Activated CD4-positive, alpha-beta T cell treated with anti-CD3 and anti-CD28 coated beads for 36 hours (primary cell): ENCODE measurements around the gene CCL23. TPM values are rescaled to one million over a fixed set of nuclear protein-coding genes. Genes with fewer than 3 reads are reported as not detected.
"Not testable (repeated sequence)": the region's sequence is repeated elsewhere in the genome, so short reads cannot be mapped to it uniquely, and the experiment has no call there.

Experiments
- ATAC-seq: fragments of 200-7000 bp; cut with Tn5 transposase; one replicate; pipeline ENCODE4 v1.10.0; 2021; ENCODE audit warnings: mild to moderate bottlenecking, moderate library complexity
- CTCF ChIA-PET: fragments of 350-600 bp; sonication (Branson Sonifier 250); formaldehyde crosslinking; loops from one replicate; lab custom pipeline; 2021; ENCODE audit warnings: antibody characterized with exemption; lab: Charles Lee
- POLR2A ChIA-PET: fragments of 350-600 bp; sonication (Branson Sonifier 250); formaldehyde crosslinking; loops from one replicate; lab custom pipeline; 2021; ENCODE audit warnings: antibody characterized with exemption, inconsistent platforms; lab: Charles Lee
- DNase-seq: peaks from one replicate; pipeline ENCODE4 v3.0.0-alpha.2; 2020
- H3K27ac Mint-ChIP-seq: one replicate; pipeline ENCODE4 v1.8.0; 2021; ENCODE audit warnings: mixed read lengths
- H3K27me3 Mint-ChIP-seq: one replicate; pipeline ENCODE4 v1.8.0; 2021; ENCODE audit warnings: mixed read lengths
- H3K36me3 Mint-ChIP-seq: one replicate; pipeline ENCODE4 v1.8.0; 2021; ENCODE audit warnings: low read depth, mixed read lengths
- H3K4me1 Mint-ChIP-seq: one replicate; pipeline ENCODE4 v1.8.0; 2021; ENCODE audit warnings: mixed read lengths
- H3K4me3 Mint-ChIP-seq: one replicate; pipeline ENCODE4 v1.8.0; 2021; ENCODE audit warnings: mild to moderate bottlenecking, moderate library complexity, mixed read lengths
- H3K9me3 Mint-ChIP-seq: one replicate; pipeline ENCODE4 v1.8.0; 2021; ENCODE audit warnings: low read depth, mixed read lengths
- intact Hi-C, 2 experiments: fragments of 100-400 bp; cut with DNase I in 1 of 2; cut with micrococcal nuclease in 1 of 2; formaldehyde crosslinking; loops; one replicate each; pipeline versions ENCODE4 v1.14.2 to v1.15.1; 2022 to 2024; cut with DNase I, micrococcal nuclease
- total RNA-seq, 2 experiments: library from RNA; stranded (reverse); gene quantifications; one replicate each; pipeline ENCODE4 v1.2.3, GENCODE V29; 2021

Gene CCL23
- total RNA-seq, 2 experiments from 2014 or later = not detected

DNA sequence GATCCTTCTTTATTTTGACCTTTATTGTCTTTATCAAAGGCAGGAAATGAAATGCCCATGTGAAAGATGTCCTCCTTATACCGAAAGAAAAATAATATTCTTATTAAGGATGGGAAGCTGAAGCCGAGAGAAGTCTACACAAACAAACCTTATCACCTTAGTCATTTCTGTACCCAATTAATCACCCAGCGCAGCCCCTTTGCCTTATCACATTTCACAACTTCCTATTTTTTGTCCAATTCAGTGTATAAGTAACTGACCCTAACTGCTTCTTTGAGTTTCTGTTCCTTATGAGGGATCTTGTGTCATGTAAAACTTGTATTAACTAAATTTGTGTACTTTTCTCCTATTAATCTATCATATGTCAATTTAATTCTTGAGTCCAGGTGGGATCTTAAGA is 16.4 kb upstream of the CCL23 start:
- POLR2A ChIA-PET = no interaction called here
- Mint-ChIP-seq H3K9me3 (no peaks in the 10 kb centered on the region), H3K4me1 (no peaks in the 10 kb centered on the region), H3K36me3 (no peaks in the 10 kb centered on the region), H3K27me3 (peaks cover 24% of the 10 kb centered on the region), H3K4me3 (no peak overlapping the region), H3K27ac (no peak overlapping the region)
- DNase-seq (no peak), ATAC-seq (no peak)
- CTCF ChIA-PET = no interaction called here
- intact Hi-C loops = no loop called here

DNA sequence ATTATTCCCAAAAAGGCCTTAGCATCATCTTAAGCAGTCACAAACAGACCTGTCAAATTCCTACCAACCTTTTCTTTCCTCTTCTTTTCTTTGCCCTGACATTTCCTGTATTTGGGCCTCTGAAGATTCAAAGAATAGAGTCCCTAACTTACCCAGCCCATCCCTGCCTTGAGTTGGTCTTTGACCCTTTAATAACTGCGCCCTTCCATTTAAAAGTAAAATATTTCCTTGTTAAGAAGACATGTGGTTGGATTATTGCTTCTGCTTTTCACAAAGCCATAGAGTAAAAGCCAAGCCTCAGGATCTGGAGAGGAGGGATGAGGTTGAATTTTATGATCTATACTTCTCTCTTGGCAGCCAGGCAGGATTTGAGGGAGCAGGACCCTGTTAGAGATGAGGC is 13.2 kb upstream of the CCL23 start:
- DNase-seq (no peak), ATAC-seq (no peak)
- H3K4me1 Mint-ChIP-seq = no peaks in the 10 kb centered on the region
- H3K36me3 Mint-ChIP-seq = no peaks in the 10 kb centered on the region
- peaks cover 29% of the 10 kb centered on the region for H3K27me3 Mint-ChIP-seq
- intact Hi-C loops = no loop called here
- H3K9me3 Mint-ChIP-seq = no peaks in the 10 kb centered on the region
- H3K27ac Mint-ChIP-seq = no peak overlapping the region
- H3K4me3 Mint-ChIP-seq = no peak overlapping the region
- ChIA-PET CTCF (no interaction called here), POLR2A (no interaction called here)

DNA sequence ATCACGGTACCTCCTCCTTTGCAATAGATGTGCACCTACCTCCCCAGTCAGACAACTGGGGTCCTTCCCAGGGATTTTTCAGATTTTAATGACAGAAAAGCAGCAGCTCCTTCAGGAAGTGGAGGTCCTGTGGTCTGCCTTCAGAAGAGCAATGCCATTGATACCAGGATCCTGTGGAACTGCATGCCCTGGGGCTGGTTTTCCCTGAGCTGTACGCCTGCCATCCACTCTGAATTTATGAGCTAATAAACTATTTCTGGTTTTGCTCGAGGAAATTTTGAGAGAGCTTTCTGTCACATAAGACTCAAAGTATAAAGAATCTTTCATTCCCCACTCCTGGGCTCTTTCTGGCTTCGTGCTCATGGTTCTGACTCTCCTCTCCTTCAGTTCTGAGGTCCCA is 10.0 kb upstream of the CCL23 start:
- Mint-ChIP-seq H3K4me3 (no peak overlapping the region), H3K4me1 (no peaks in the 10 kb centered on the region), H3K27ac (no peak overlapping the region), H3K9me3 (no peaks in the 10 kb centered on the region), H3K36me3 (no peaks in the 10 kb centered on the region), H3K27me3 (peaks cover 30% of the 10 kb centered on the region)
- POLR2A ChIA-PET = no interaction called here
- ATAC-seq (no peak), DNase-seq (no peak)
- CTCF ChIA-PET = interaction anchor here (0.6 to 2.2 kb wide), 3 partner anchors 12 to 45 kb away, joined by 3 to 6 read pairs (median 3); no protein-coding TSS in a partner anchor
- intact Hi-C loops = no loop called here

DNA sequence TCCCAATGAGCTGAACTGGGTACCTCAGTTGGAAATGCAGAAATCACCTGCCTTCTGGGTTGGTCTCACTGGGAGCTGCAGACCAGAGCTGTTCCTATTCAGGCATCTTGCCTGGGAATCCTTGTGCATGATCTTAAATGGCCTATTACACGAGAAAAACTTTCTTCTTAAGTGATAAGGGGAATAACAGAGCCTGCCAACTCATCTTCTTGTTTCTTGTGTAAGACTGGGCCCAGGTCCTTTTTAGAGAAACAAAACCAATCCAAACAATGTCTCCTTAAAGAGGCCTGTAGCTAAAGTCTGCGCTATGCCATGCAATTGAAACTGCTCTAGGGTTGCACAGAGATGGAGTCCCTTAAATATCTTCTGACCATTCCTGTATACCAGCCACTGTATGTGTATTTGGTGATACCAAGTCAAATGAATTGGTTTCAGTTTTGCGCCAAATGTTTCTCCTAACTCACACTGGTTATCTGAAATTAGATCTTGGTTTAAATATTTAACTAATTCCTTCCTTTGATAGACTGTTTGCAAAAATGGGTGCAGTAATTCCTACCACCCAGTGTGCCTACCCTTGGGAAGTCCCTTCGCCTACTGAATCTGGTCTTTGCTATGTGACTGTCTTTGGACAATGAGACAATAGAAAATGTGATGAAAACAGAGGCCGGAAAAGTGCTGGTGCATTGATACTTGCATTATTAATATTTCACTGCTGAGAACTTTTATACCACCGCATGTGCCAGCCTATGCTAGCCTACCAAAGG is 6.5 kb upstream of the CCL23 start:
- Mint-ChIP-seq H3K27me3 (peaks cover 34% of the 10 kb centered on the region), H3K9me3 (no peaks in the 10 kb centered on the region), H3K4me3 (no peak overlapping the region), H3K27ac (no peak overlapping the region), H3K36me3 (no peaks in the 10 kb centered on the region), H3K4me1 (no peaks in the 10 kb centered on the region)
- ChIA-PET POLR2A (no interaction called here), CTCF (no interaction called here)
- intact Hi-C loops = no loop called here
- DNase-seq = no peak
- no peak for ATAC-seq

DNA sequence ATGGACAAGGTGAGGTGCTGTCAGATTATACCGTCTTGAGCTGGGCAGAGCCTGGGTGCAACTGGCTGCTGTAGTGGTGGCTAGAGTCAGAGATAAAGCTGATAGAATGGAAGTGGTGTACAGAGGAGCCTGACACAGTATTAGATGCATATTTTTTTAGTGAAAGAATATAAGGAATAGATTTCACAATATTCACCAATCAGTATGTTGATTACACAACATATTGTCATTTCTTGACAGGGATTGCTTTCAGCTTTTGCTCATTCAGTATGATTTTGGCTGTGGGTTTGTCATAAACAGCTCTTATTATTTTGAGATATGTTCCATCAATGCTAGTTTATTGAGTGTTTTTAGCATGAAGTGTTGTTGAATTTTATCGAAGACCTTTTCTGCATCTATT is 1.7 kb upstream of the CCL23 start:
- ChIA-PET CTCF (no interaction called here), POLR2A (no interaction called here)
- intact Hi-C loops = no loop called here
- Mint-ChIP-seq H3K4me1 (no peaks in the 10 kb centered on the region), H3K4me3 (no peak overlapping the region), H3K27ac (no peak overlapping the region), H3K9me3 (no peaks in the 10 kb centered on the region), H3K27me3 (peaks cover 30% of the 10 kb centered on the region), H3K36me3 (no peaks in the 10 kb centered on the region)
- ATAC-seq (no peak), DNase-seq (no peak)

DNA sequence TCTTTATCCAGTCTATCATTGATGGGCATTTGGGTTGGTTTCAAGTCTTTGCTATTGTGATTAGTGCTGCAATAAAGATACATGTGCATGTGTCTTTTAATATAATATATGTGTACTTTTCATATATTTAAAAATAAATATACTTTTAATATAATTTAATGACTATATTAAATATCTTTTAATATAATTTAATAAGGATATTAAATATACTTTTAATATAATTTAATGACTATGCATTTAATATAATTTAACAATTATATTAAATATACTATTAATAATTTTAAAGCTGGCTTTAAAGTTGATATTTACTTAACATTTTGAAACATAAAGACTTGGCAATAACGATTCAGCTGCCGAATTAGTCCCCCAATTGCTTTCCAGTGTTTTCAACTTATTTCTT is 1.2 kb downstream of the CCL23 start:
- Mint-ChIP-seq H3K36me3 (no peaks in the 10 kb centered on the region), H3K27ac (no peak overlapping the region), H3K27me3 (peaks cover 19% of the 10 kb centered on the region), H3K4me3 (no peak overlapping the region), H3K4me1 (no peaks in the 10 kb centered on the region), H3K9me3 (no peaks in the 10 kb centered on the region)
- POLR2A ChIA-PET = no interaction called here
- ATAC-seq (no peak), DNase-seq (no peak)
- CTCF ChIA-PET = no interaction called here
- intact Hi-C loops = no loop called here

DNA sequence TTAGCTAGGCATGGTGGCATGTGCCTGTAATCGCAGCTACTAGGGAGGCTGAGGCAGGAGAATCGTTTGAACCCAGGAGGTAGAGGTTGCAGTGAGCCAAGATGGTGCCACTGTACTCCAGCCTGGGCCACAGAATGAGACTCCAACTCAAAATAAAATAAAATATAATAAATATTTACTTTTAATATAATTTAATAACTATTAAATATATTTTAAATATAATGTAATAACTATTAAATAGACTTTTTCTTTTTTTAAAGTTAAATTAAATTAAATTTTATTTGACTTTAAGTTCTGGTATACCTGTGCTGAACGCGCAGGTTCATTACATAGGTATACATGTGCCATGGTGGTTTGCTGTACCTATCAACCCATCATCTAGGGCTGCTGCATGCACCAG is 1.9 kb downstream of the CCL23 start:
- H3K4me1 Mint-ChIP-seq, H3K36me3 Mint-ChIP-seq, H3K4me3 Mint-ChIP-seq, ATAC-seq, H3K9me3 Mint-ChIP-seq, intact Hi-C loops, DNase-seq, H3K27ac Mint-ChIP-seq, POLR2A ChIA-PET: not testable (repeated sequence)
- peaks cover 17% of the 10 kb centered on the region for H3K27me3 Mint-ChIP-seq
- CTCF ChIA-PET = interaction anchor here (1.0 kb wide), 2 partner anchors 12 to 53 kb away, joined by 3 read pairs; no protein-coding TSS in a partner anchor

DNA sequence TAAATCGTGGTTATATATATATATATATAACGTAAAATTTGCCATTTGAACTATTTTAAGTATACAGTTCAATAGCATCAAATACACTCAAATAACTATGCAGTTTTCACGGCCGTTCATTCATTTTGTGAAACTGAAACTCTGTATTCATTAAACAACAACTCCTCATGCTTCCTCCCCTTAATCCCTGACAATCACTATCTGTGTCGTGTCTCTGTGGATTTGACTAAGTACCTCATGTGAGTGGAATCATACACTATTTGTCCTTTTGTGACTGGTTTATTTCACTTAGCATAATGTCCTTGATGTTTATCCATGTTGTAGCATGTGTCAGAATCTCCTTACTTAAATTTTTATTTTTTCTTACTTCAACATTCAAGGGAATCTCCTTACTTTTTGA is 2.8 kb downstream of the CCL23 start:
- H3K27me3 Mint-ChIP-seq = peaks cover 8% of the 10 kb centered on the region
- DNase-seq (no peak), ATAC-seq (no peak)
- no peaks in the 10 kb centered on the region for H3K36me3 Mint-ChIP-seq
- H3K9me3 Mint-ChIP-seq = no peaks in the 10 kb centered on the region
- intact Hi-C loops = no loop called here
- POLR2A ChIA-PET = no interaction called here
- CTCF ChIA-PET = no interaction called here
- H3K4me1 Mint-ChIP-seq = no peaks in the 10 kb centered on the region
- no peak overlapping the region for H3K27ac Mint-ChIP-seq
- H3K4me3 Mint-ChIP-seq = no peak overlapping the region

DNA sequence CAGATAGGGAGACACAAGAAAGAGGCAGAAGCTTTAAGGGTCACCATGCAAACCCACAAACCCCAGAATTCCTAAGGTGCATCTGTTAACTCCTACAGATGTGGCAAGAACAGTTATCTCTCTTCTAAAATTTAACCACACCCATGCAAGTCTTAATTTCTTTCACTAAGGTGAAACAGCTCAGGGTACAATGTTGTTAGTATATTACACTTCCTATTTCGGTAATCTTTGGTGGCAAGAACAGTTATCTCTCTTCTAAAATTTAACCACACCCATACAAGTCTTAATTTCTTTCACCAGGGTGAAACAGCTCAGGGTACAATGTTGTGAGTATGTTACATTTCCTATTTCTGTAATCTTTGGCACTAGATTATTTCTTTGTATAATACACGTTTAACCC is 6.6 kb downstream of the CCL23 start:
- ATAC-seq (no peak), DNase-seq (no peak)
- intact Hi-C loops = no loop called here
- H3K27ac Mint-ChIP-seq = no peak overlapping the region
- no peaks in the 10 kb centered on the region for H3K36me3 Mint-ChIP-seq
- no peaks in the 10 kb centered on the region for H3K9me3 Mint-ChIP-seq
- POLR2A ChIA-PET = no interaction called here
- H3K27me3 Mint-ChIP-seq = peaks cover 5% of the 10 kb centered on the region
- H3K4me3 Mint-ChIP-seq = no peak overlapping the region
- H3K4me1 Mint-ChIP-seq = no peaks in the 10 kb centered on the region
- CTCF ChIA-PET = interaction anchor here (0.6 to 2.4 kb wide), 4 partner anchors 35 to 954 kb away, joined by 3 to 10 read pairs (median 4); no protein-coding TSS in a partner anchor

DNA sequence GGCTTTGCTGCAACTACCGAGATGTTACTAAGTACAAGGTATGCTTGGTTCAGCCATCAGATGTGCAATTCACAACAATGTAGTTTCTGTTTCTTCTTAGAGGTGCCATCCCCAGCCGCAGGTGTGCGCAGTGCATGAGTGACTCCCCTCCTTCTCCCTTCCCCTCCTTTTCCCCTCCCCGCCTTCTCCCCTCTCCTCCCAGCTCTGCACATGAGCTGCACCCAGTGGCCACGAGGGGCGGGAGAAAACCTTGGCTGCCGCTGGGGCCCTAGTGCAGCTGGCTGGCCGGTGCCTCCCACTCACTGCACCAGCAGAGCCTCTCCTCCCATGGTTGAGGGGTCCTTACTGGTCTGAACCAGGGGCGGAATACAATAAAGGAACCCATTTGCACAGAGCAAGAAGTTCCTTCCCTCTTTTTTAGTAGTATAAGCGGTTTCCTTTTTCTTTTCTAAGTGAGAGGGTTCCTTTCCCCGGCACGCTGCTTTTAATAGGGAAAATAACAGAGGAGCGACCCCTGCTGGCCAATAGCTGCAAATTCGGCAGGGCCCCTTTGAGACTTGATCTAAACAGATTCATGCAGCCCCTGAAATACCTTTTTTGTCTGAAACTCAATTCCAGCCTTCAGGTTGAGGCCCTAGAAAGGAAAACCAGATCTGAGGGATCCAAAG is 8.6 kb downstream of the CCL23 start:
- peaks cover 3% of the 10 kb centered on the region for H3K4me1 Mint-ChIP-seq
- DNase-seq = peak; percentile 24
- no peaks in the 10 kb centered on the region for H3K36me3 Mint-ChIP-seq
- H3K27ac Mint-ChIP-seq = no peak overlapping the region
- no peak for ATAC-seq
- intact Hi-C loops = loop anchor here in 1 of 2 experiments (5.0 kb wide), 1 partner anchor 162 kb away; no protein-coding TSS in a partner anchor
- ChIA-PET CTCF (interaction anchor here (1.1 to 1.3 kb wide), 3 partner anchors 33 to 161 kb away, joined by 3 to 5 read pairs (median 4); no protein-coding TSS in a partner anchor), POLR2A (interaction anchor here (0.6 kb wide), 1 partner anchor 22 kb away, joined by 3 read pairs; no protein-coding TSS in a partner anchor)
- peaks cover 4% of the 10 kb centered on the region for H3K27me3 Mint-ChIP-seq
- no peak overlapping the region for H3K4me3 Mint-ChIP-seq
- H3K9me3 Mint-ChIP-seq = no peaks in the 10 kb centered on the region

DNA sequence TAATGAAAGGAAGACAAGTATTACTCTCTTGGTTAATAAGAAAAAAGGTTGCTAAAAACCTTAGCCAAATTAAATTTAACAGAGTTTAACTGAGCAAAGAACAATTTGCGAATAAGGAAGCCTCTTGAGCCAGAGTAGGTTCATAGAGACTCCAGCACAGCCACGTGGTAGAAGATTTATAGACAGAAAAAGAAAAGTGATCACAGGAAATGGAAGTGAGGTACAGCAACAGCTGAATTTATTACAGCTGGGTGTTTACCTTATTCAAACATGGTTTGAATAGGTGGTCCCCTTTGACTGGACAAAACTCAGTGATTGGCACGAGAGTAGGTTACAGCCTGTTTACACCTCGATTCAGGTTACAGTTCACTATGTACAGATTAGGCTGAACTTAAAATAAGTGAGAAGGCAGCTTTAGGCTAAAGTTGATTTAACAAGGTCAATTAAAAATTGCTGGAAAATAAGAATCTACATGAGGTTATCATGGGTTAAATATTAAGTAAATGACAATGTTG is 13.1 kb downstream of the CCL23 start:
- ChIA-PET CTCF (interaction anchor here (0.8 to 1.1 kb wide), 2 partner anchors 29 to 141 kb away, joined by 3 read pairs; no protein-coding TSS in a partner anchor), POLR2A (interaction anchor here (0.6 kb wide), 1 partner anchor 188 kb away, joined by 4 read pairs; no protein-coding TSS in a partner anchor)
- Mint-ChIP-seq H3K9me3 (no peaks in the 10 kb centered on the region), H3K4me1 (peaks cover 3% of the 10 kb centered on the region), H3K27ac (no peak overlapping the region), H3K36me3 (no peaks in the 10 kb centered on the region), H3K4me3 (no peak overlapping the region), H3K27me3 (peaks cover 2% of the 10 kb centered on the region)
- DNase-seq (no peak), ATAC-seq (no peak)
- intact Hi-C loops = loop anchor here in 1 of 2 experiments (5.0 kb wide), 1 partner anchor 157 kb away; no protein-coding TSS in a partner anchor
